Raji (cell line): Measurements from ENCODE around the gene TSSC4.

ENCODE experiments used
- POLR2A ChIP-seq: IDR thresholded peaks from 2 replicates; pipeline ENCODE4 v1.6.1; 2011; ENCODE audit warnings: low read depth, low read length, control low read depth; ENCODE audit not compliant: insufficient read depth

Gene TSSC4

DNA sequence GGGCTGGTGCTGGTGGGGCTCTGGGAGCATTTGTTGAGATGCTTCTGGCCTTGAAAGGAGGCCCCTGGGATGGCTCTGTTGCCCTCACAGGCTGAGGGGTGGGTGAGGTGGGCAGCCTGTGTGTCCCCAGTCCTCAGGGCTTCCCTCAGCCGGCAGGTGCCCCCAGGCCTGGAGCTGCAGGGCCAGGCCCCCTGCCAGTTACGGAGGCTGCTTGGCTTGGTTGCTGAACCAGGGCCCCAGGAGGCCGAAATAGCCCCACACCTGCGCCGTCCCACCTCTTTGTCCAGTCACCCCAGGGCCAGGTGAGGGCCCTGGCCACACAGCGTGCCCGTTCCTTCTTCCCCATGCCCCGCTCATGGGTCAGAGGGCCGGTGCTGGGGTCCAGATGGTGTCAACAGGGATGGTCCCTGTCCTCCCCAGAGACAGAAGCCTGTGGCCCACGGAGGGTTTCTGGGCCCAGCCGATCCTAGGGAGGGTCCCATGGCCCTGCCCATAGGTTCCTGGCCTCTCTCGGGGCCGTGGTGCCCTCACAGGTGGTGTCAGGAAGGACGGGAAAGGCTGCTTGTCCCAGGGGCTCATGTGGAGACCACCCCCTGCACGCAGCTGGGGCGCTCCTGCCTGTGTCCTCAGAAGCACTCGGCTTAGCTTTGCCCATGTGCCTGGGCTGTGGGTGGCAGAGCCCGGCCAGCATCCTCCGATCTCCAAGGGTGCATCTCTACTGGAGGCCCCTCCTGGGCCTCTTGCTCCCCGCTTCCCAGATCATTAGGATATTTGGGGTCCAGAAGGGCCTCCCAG lies 9.2 kb upstream of the TSSC4 start:
- TF ChIP-seq POLR2A: no peak

DNA sequence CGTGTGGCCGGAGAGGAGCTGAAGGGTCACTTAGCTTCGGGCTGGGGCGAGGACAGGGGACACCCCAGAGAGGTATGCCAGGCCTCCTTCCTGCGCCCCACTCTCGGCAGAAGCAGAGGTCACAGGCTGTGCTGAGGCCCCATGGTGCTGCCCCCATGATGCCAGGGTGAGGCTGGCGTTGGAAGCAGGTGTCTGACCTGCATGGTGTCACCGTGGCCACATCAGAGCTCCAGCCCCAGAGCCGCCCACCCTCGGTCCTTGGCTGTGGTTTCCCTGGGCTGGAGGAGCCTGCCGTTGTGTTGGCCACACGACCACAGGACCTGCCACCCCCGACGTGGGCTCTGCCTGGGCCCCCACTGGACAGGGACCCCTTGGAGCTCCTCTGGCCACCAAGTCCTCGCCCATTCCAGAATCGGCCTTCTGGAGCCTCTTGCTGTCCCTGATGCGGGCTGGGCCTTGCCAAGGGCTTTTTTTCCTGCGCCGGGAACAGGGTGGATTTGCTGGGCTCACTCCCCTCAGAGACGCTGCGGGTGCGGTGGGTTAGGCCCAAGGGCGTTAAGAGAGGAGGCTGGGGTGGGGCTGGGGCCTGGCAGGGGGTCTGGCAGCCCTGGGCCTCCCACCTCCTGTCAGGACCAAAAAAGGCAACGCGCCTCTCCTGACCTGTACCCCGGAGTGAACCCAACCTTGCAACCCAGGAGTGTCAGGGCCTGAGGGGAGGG lies 8.2 kb upstream of the TSSC4 start:
- TF ChIP-seq POLR2A: no peak

DNA sequence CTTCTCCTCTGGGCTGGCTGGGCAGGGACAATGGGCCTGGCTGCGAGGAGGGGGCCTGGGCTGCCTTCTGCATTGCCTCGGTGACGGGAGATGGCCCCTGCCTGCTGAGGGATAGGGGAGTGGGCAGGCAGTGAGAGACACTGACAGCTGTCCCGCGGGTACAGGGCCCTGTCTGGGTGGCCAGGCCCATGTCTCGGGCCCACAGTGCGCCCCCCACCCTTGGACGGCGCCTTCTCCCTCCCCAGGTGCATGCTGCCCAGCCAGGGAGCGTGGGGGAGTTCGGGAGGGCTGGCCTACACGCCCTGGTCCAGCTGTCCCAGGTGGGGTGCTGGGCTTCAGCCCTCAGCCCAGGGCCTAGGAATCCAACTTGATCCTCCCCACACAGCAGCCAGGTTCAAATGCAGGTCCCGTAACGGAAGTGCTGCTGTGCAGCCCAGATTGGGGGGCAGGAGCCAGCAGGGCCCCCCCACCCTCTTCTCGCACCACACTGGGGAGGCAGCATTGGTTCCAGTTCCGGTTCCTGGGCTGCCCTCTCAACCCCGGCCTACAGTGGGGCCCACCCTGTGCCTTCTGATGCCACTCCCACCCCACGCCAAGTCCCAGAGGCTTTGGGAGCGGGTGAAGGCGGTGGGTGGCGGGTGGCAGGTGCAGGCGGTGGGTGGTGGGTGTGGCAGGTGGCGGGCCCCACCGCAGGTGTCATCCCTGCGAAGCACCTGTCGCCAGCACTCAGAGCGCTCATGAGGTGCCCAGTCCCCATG lies 7.3 kb upstream of the TSSC4 start:
- TF ChIP-seq POLR2A: no peak

DNA sequence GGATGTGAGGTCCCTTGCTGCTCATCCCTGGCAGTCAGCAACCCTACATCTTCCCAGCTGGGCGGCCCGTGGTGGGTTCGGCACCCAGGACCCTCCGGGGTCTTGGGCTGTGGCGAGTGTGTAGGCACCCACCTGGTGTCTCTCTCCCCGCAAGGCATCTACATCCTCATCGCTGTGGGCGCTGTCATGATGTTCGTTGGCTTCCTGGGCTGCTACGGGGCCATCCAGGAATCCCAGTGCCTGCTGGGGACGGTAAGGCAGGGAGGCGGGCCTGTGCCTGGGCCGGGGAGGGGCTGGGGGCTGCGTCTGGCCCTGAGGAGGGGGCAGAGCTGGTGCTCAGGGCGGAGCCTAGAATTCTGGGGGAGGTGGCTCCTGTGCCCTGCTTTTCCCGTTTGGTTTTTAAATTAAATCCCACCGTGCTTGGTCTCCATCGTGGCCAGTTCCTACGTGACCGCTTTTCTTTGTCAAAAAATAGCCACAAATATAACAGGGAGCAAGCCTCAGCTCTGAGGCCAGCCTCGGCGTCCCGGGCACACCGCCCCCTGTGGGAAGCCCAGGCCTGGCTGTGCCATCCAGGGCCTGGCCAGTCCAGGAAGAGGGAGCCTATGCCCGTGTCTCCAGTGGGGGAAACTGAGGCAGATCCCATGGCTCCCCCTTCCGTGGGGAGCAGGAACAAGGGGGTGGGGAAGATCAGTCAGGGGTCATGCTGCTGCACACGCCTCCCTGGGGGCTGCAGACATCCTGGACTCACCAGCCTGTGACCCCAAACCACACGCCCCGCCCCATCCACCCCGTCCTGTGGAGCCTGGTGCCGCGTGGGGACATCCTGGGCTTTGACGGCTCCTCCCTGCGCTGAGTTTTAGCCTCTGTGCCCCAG lies 6.4 kb upstream of the TSSC4 start:
- TF ChIP-seq POLR2A: no peak

DNA sequence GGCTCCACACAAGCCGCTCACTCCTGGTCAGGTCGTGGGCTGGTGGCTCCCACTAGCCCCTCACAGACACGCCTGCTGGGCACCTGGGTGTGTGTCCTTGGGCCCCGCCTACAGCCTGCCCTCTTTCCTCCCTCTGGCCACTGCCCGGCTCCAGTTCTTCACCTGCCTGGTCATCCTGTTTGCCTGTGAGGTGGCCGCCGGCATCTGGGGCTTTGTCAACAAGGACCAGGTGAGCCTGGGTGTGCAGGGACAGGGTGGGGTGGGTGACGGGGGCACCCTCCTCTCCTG lies 5.8 kb upstream of the TSSC4 start:
- TF ChIP-seq POLR2A: no peak

DNA sequence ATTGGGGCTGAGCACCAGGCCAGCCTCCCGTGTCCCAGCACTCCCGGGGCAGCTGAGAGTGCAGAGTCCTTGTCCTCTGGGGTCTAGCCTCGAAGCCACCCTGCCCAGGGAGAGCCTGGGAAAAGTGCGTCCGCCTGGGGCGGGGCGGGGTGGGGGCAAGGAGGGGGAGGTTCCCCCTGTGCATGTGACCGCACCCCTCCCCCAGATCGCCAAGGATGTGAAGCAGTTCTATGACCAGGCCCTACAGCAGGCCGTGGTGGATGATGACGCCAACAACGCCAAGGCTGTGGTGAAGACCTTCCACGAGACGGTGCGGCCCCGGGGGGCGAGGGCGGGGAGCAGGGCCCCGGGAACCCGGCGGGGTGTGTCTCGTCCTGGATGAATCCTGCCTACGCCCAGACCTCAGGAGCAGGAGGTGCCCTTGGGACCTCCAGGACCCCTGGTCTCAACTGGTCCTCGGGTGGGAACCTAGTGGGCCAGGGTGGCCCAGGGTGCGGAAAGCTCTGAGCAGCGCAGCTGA lies 5.3 kb upstream of the TSSC4 start:
- no peak for TF ChIP-seq POLR2A

DNA sequence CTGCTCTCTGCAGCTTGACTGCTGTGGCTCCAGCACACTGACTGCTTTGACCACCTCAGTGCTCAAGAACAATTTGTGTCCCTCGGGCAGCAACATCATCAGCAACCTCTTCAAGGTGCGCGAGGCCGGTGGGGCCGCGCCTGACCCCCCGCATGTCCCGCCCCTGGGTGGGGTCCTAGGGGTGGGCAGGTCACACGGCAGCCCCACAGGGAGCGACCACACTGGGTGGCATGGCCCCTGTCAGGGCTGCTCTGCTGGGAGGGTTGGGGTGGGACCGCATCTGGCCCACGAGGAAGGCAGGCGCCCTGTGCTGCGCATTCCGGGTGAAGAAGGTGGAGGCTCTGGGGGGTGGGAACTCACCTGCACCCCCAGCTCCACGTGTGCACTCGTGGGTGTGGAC lies 4.7 kb upstream of the TSSC4 start:
- TF ChIP-seq POLR2A: no peak

DNA sequence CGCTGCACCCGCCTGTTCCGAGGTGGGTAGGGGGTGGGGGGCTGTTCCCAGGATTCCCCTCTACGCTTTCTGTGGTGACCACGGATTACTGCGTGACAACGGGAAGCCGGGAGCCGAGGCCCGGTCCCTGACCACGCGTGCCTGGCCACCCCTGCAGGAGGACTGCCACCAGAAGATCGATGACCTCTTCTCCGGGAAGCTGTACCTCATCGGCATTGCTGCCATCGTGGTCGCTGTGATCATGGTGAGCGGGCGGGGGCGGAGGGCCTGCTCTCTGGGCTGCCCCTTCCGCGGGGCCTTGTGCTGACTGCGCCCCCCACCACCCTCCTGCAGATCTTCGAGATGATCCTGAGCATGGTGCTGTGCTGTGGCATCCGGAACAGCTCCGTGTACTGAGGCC lies 4.1 kb upstream of the TSSC4 start:
- TF ChIP-seq POLR2A: no peak

DNA sequence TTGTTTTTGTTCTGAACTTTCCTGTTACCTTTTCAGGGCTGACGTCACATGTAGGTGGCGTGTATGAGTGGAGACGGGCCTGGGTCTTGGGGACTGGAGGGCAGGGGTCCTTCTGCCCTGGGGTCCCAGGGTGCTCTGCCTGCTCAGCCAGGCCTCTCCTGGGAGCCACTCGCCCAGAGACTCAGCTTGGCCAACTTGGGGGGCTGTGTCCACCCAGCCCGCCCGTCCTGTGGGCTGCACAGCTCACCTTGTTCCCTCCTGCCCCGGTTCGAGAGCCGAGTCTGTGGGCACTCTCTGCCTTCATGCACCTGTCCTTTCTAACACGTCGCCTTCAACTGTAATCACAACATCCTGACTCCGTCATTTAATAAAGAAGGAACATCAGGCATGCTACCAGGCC lies 3.5 kb upstream of the TSSC4 start:
- TF ChIP-seq POLR2A: no peak

DNA sequence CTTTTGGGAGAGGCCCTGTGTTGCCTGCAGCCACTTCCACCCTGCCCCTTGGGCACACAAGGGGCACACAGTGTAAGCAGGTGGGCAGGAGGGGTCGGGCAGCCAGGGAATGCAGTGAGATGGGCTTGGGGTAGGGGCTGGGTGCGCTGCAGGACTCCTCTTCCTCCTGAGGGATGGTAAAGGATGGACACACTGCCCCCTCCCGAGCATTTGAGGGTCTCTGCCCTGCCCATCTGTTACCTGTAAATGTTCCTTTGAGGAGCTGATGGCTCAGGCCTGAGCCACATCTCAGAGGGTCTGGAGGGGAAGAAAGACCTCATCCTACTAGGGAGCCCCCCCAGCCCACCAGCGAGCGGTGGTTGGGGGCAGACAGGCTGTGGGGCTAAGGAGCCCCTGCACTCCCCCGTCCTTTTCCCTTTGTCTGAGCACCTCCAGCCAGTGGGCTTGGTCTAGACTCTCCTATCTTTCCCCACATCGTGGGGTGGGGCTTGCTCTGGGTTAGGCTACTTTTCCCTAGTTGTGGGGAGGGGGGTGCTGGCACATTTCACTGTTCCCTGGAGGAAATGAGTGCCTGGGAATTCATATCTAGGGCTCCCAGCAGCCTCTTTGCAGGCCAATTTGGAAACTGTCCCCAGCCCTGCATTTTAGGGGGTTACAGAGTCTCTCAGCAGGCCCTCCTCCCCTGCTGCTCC lies 1.7 kb upstream of the TSSC4 start:
- TF ChIP-seq POLR2A: no peak

DNA sequence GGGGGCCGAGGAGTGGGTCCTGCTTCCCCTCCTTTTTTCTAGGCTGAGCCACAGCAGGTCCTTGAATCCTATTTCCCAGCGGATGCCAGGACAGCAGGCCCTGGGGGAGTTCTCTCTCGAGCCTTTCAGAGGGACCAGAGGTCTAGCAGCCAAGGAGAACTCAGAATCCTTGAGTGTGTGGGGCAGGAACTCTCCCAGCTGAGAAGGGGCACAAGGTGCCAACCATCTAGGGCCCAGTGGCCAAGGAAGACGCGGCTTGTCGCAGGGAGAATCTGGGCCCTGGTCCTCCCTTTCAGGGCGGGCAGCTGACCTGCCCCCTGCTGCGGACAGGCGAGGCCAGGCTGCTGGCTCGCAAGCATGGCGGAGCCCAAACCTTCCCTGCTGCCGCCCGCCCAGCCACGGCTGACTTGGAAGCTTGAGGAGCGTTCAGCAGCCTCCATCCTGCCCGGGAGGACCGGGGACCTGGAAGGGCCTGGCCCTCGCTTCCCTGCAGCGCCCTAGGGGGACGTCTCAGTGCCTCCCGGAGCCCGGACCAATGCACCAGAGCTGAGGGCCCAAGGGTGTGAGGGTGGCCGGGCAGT lies 972 bp upstream of the TSSC4 start:
- TF ChIP-seq POLR2A: no peak

DNA sequence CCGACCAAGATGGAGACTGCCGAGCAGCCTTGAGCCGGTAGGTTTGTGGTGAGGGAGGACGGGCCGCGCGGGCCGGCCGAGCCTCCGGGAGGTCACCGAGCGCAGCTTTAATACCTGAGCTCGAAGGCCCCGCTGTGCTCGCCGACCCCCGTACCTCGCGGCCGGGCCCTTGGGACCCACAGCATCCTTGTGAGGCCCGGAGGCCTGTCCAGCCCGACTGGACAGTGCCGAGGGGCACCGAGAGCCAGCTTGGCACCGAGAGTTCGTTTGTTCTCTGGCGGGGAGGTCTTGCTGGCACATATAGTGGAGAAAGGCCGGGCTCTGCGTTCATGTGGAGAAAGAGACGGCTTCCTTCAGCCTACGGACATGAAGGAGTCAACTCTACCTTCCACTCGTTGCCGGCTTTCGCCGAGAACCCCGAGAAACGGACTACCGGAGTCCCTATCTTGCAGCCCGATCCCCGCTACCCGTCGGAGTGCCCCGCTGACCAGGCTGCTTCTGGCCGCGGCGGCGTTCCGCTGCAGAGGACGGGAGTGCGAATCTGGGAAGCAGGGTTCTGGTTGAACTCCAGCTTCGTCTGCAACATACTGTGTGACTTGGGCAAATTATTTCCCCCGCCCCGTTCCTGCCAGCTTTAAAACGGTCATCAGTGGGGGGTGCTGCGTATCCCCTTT lies 349 bp downstream of the TSSC4 start:
- TF ChIP-seq POLR2A: no peak; the same call in 1 of the 2 replicates

DNA sequence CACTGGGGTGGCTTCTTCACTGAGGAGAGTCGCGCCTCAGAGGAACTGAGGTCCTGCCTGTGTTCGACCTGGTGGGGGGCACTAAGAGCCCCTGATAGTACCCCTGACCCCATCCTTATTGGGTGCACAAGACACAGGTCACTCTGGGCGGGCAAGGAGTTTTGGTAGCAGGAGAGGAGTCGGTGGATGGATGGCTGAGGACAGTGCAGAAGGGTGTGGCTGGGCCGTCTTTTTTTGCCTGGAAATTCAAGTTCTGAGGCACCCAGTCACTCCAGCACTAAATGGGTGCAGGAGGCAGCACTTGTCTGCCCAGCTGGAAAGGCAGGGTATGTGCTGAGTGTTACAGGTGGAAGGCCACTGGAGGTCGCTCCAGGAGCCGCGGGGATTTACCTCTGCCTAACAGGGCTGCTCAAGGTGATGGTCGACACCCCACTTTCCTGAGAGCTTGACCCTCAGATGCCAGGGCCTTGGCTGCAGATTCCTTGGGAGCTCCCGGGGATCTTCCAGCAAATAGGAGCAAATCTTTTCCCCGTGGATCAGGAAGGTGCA lies 960 bp downstream of the TSSC4 start:
- no peak for TF ChIP-seq POLR2A
